ENCODE data around the gene MOB3B.

DNA sequence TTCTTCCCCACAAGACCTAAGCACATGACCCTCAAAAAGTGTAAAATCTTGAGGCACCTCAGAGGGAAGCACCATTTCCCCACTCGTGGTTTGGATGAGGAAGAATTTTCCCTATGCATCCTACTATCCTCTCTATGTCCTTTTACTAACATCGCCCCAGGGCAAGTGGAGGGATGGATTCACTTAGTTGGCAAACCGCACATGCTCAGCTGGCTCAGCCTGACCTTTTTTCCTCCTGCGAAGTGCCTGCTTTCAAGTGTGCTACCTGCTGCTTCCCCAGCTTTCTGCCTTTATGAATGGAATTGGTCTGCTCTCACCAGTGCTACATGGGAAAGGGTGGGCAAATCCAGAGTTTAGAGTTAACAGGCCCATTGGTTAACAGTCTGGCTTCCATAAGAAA is 62.1 kb downstream of the MOB3B start:
- TF ChIP-seq, protein P1, sequence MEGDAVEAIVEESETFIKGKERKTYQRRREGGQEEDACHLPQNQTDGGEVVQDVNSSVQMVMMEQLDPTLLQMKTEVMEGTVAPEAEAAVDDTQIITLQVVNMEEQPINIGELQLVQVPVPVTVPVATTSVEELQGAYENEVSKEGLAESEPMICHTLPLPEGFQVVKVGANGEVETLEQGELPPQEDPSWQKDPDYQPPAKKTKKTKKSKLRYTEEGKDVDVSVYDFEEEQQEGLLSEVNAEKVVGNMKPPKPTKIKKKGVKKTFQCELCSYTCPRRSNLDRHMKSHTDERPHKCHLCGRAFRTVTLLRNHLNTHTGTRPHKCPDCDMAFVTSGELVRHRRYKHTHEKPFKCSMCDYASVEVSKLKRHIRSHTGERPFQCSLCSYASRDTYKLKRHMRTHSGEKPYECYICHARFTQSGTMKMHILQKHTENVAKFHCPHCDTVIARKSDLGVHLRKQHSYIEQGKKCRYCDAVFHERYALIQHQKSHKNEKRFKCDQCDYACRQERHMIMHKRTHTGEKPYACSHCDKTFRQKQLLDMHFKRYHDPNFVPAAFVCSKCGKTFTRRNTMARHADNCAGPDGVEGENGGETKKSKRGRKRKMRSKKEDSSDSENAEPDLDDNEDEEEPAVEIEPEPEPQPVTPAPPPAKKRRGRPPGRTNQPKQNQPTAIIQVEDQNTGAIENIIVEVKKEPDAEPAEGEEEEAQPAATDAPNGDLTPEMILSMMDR (IDR thresholded peaks at IDR 0.05; ENCODE audit: low read length), result no peak
- TF ChIP-seq EZH2 (IDR thresholded peaks at IDR 0.05; ENCODE audit: borderline replicate concordance, low read length), result no peak
